HepG2 (cell line): ENCODE results near the gene PPARA. TPM values are rescaled to one million over a fixed set of nuclear protein-coding genes. Genes with fewer than 3 reads are reported as not detected.

Source experiments
- ATAC-seq: fragments of 200-7000 bp; cut with Tn5 transposase; 3 replicates; pipeline ENCODE4 v1.9.1; 2020; ENCODE audit warnings: mild to moderate bottlenecking, moderate library complexity
- BruUV-seq: library from RNA; stranded (reverse); fragments of 400-500 nt; replicated peaks from 2 replicates; lab custom pipeline; 2021; lab: Mats Ljungman, UMichigan
- CTCF ChIA-PET: fragments of 300-600 bp; formaldehyde crosslinking; extraction: SDS; loops from one replicate; lab custom pipeline; 2021; ENCODE audit warnings: low total read pairs, inconsistent platforms, low intra/inter-chr PET ratio; lab: Yijun Ruan, JAX
- POLR2A ChIA-PET: fragments of 350-600 bp; sonication (Branson Sonifier 250); formaldehyde crosslinking; loops from one replicate; lab custom pipeline; 2020; ENCODE audit warnings: antibody characterized with exemption, inconsistent platforms; lab: Yijun Ruan, JAX
- DNase-seq: peaks from one replicate; pipeline ENCODE4 v3.0.0-alpha.2; 2015; ENCODE audit warnings: low spot score
- FAIRE-seq: peaks from 3 replicates; lab custom pipeline; 2011; peaks lifted over from hg19 to GRCh38; lab: Jason Lieb, UNC
- H2AFZ ChIP-seq: one replicate; pipeline ENCODE4 v1.6.1; 2011; ENCODE audit warnings: low read length, inconsistent platforms
- H3K27ac ChIP-seq: fragments of 300-600 bp; 3 replicates; pipeline ENCODE4 v1.8.0; 2011; ENCODE audit warnings: mixed run types, mild to moderate bottlenecking, mixed read lengths, low read length, inconsistent platforms; ENCODE audit not compliant: insufficient read depth; ENCODE audit errors: extremely low read length
- H3K27me3 ChIP-seq, 2 experiments: fragments of 200-600 bp in 1 of 2; 2 replicates in 1 of 2; 3 replicates in 1 of 2; pipeline versions ENCODE4 v1.6.0 to v1.8.0; 2011; ENCODE audit warnings: low read length in 2 of 2, mild to moderate bottlenecking in 2 of 2, moderate library complexity in 2 of 2, inconsistent platforms in 1 of 2; ENCODE audit not compliant: insufficient read depth in 2 of 2, control insufficient read depth in 1 of 2
- H3K36me3 ChIP-seq, 2 experiments: fragments of 200-600 bp in 1 of 2; replicated peaks in 1 of 2; 2 replicates in 1 of 2; 3 replicates in 1 of 2; pipeline versions ENCODE4 v1.5.1 to v1.8.0; 2011; ENCODE audit warnings: low read length in 2 of 2, inconsistent platforms in 1 of 2; ENCODE audit not compliant: insufficient read depth in 2 of 2, control insufficient read depth in 1 of 2
- H3K4me1 ChIP-seq: 2 replicates; pipeline ENCODE4 v1.5.1; 2012; ENCODE audit warnings: low read length, inconsistent platforms; ENCODE audit not compliant: insufficient read depth
- H3K4me2 ChIP-seq: 2 replicates; pipeline ENCODE4 v1.6.0; 2011; ENCODE audit warnings: low read depth, low read length, inconsistent platforms
- H3K4me3 ChIP-seq, 3 experiments: fragments of 200-600 bp in 1 of 3; sonication (generic), shearing (Covaris generic) in 1 of 3; replicated peaks in 1 of 3; 2 replicates each; pipeline ENCODE4 v1.5.1; 2011 to 2016; ENCODE audit warnings: low read length in 3 of 3, inconsistent platforms in 2 of 3, low read depth in 2 of 3, mild to moderate bottlenecking in 2 of 3, control low read depth in 1 of 3, mixed read lengths in 1 of 3; ENCODE audit not compliant: insufficient read depth in 1 of 3
- H3K79me2 ChIP-seq: one replicate; pipeline ENCODE4 v1.6.1; 2011; ENCODE audit warnings: low read length, inconsistent platforms; ENCODE audit not compliant: insufficient read depth
- H3K9ac ChIP-seq: 2 replicates; pipeline ENCODE4 v1.6.0; 2011; ENCODE audit warnings: mild to moderate bottlenecking, low read depth, low read length, inconsistent platforms; ENCODE audit not compliant: insufficient read depth
- H3K9me3 ChIP-seq: 2 replicates; pipeline ENCODE4 v1.5.1; 2012; ENCODE audit warnings: mild to moderate bottlenecking, low read length
- H4K20me1 ChIP-seq: 2 replicates; pipeline ENCODE4 v1.6.0; 2011; ENCODE audit warnings: inconsistent platforms, mild to moderate bottlenecking, low read length, moderate library complexity; ENCODE audit not compliant: insufficient read depth
- NFYB ChIP-seq: sonication (generic); formaldehyde crosslinking; IDR thresholded peaks from 2 replicates; pipeline ENCODE4 v1.4.0; 2020; ENCODE audit warnings: missing genetic modification reagents
- NFYC ChIP-seq: IDR thresholded peaks from 2 replicates; pipeline ENCODE4 v1.6.1; 2016; ENCODE audit warnings: missing genetic modification reagents, missing compliant biosample characterization
- PBX3 ChIP-seq: sonication (generic); formaldehyde crosslinking; IDR thresholded peaks from 2 replicates; pipeline ENCODE4 v1.8.1; 2023; ENCODE audit warnings: missing genetic modification reagents, inconsistent platforms, borderline replicate concordance
- TMF1 ChIP-seq: sonication (generic); formaldehyde crosslinking; IDR thresholded peaks from 2 replicates; pipeline ENCODE4 v1.8.1; 2022; ENCODE audit warnings: low read depth, missing genetic modification reagents
- ZNF318 ChIP-seq: sonication (generic); formaldehyde crosslinking; IDR thresholded peaks from 2 replicates; pipeline ENCODE4 v1.4.0; 2020; ENCODE audit warnings: mild to moderate bottlenecking, missing genetic modification reagents
- ZNF33B ChIP-seq: sonication (generic); formaldehyde crosslinking; IDR thresholded peaks from 2 replicates; pipeline ENCODE4 v1.5.1; 2020; ENCODE audit warnings: mild to moderate bottlenecking, missing genetic modification reagents
- ZNF34 ChIP-seq: sonication (generic); formaldehyde crosslinking; IDR thresholded peaks from 2 replicates; pipeline ENCODE4 v1.4.0; 2020; ENCODE audit warnings: mild to moderate bottlenecking, missing genetic modification reagents, borderline replicate concordance
- ZSCAN21 ChIP-seq: sonication (generic); formaldehyde crosslinking; IDR thresholded peaks from 2 replicates; pipeline ENCODE4 v1.8.0; 2022; ENCODE audit warnings: mild to moderate bottlenecking, missing genetic modification reagents, moderate library complexity, borderline replicate concordance
- WGBS: methylation state at CpG from one replicate; pipeline ENCODE4 v1.1.6; 2017; ENCODE audit warnings: low lambda C conversion rate; 5-methylcytosine and 5-hydroxymethylcytosine counted together
- in situ Hi-C: cut with HindIII; loops from 2 replicates; pipeline ENCODE4 v1.10.0; 2017; ENCODE audit warnings: low pct_unique_long_range_greater_than_20kb; ENCODE audit not compliant: extremely low pct_ligation_motif_present
- intact Hi-C: fragments of 100-400 bp; cut with micrococcal nuclease; formaldehyde crosslinking; loops from one replicate; pipeline ENCODE4 v1.10.0; 2022; ENCODE audit not compliant: unreplicated experiment
- polyA plus RNA-seq, 8 experiments: library from polyadenylated mRNA; depleted of rRNA in 3 of 8; stranded (reverse) in 7 of 8; unstranded in 1 of 8; fragments of >200 nt; fragmentation: Illumina TruSeq in 4 of 8; extraction: Trizol in 4 of 8; gene quantifications; 2 replicates each; pipeline versions ENCODE4 v1.2.1 to v1.2.3, GENCODE V29; 2011 to 2016; ENCODE audit warnings: low read depth in 4 of 8, missing spikeins in 1 of 8, mixed read lengths in 1 of 8; ENCODE audit not compliant: insufficient read depth in 1 of 8
- total RNA-seq, 5 experiments: library from RNA; depleted of rRNA; stranded (reverse); fragments of >200 nt; fragmentation: Illumina TruSeq; extraction: Trizol; gene quantifications; 2 replicates each; pipeline ENCODE4 v1.2.3, GENCODE V29; 2016; ENCODE audit warnings: low read depth in 1 of 5

Gene PPARA
- total and polyA plus RNA-seq, 2 of the 13 experiments (the other 11 are each of a cell fraction or from before 2014, with no cell fraction given): 18.2 to 24.7 TPM

GRCh38 chr22:46165977-46166376, 15.7 kb downstream of the PPARA start:
- BruUV-seq: no TSS peak
- Histone ChIP-seq H3K9me3 (no peaks in the 10 kb centered on the region), H3K27me3 (no peaks in the 10 kb centered on the region), H3K79me2 (peaks cover 2% of the 10 kb centered on the region), H2AFZ (no peak overlapping the region), H3K4me3 (no peak overlapping the region), H4K20me1 (no peaks in the 10 kb centered on the region), H3K4me1 (peaks cover 50% of the 10 kb centered on the region), H3K27ac (no peak overlapping the region), H3K4me2 (no peak overlapping the region), H3K9ac (no peak overlapping the region), H3K36me3 (0 out of 5 replicates have a peak, but pooled peaks cover 0 to 5% of the 10 kb centered on the region in 2 experiments)
- CTCF ChIA-PET: no interaction called here
- ATAC-seq (no peak), FAIRE-seq (no peak), DNase-seq (no peak)
- POLR2A ChIA-PET: no interaction called here
- in situ Hi-C loops (no loop called here), intact Hi-C loops (no loop called here)
- TF ChIP-seq ZNF34 (CRISPR knock-in tag) (no peak), TMF1 (no peak), NFYB (CRISPR knock-in tag) (peak; percentile 50), ZNF318 (CRISPR knock-in tag) (no peak), NFYC (CRISPR knock-in tag) (peak; percentile 69), ZNF33B (CRISPR knock-in tag) (no peak), PBX3 (no peak), ZSCAN21 (no peak)
- 89% methylated on average over 3 of the region's 3 CpGs for WGBS
